Measurements from ENCODE around the gene COL4A1.

Gene COL4A1

DNA sequence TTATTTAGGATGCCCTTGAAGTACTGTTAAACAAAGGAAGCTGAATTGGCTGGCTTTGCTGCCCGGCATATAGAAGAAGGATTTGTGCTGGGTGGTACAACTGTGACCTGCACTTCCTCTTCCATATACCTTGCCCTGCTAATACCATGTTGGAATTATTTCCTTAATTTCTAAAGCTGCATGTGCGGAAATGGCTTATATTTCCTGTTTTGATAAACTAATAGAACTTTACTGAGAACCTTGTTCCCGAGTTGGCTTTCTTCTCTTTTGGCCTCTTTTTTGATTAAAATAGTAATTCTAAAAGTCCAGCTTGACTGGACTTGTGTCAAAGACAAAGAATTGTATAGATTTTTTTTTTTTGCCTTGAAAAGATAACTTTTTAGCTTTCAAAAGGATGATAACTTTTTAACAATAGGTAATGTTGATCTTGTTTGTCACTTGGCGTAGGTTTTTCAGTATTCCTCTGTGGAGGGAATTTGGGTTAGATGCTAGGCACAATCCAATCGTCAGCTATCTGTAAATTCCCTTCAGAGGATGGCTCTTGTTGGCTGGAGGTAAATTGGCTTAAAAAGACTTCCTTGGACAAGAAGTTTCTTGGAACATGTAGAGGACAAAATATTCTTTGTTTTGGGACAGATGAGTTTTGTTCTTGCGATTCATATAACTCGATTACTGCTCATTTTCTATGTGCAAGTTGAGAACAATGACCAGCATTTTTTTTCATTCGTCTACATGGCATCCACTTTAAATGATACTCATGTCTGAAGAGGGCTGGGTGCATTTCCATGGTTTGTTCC lies 41.5 kb upstream of the COL4A1 start:
- no peak overlapping the region for H3K4me3 ChIP-seq (ENCODE audit: low read depth, low read length)
- H3K27me3 ChIP-seq (ENCODE audit: control insufficient read depth, insufficient read depth, low read length): no peaks in the 10 kb centered on the region
- H3K4me1 ChIP-seq (ENCODE audit: control insufficient read depth, insufficient read depth, low read length): no peaks in the 10 kb centered on the region
- H3K9ac ChIP-seq (ENCODE audit: low read depth, low read length): no peak overlapping the region
- H3K9me3 ChIP-seq (ENCODE audit: control insufficient read depth, insufficient read depth, low read length): no peaks in the 10 kb centered on the region
- no peaks in the 10 kb centered on the region for H3K36me3 ChIP-seq (ENCODE audit: control insufficient read depth, insufficient read depth, low read length)
- no peak overlapping the region for H3K27ac ChIP-seq (ENCODE audit: low read depth, low read length)

DNA sequence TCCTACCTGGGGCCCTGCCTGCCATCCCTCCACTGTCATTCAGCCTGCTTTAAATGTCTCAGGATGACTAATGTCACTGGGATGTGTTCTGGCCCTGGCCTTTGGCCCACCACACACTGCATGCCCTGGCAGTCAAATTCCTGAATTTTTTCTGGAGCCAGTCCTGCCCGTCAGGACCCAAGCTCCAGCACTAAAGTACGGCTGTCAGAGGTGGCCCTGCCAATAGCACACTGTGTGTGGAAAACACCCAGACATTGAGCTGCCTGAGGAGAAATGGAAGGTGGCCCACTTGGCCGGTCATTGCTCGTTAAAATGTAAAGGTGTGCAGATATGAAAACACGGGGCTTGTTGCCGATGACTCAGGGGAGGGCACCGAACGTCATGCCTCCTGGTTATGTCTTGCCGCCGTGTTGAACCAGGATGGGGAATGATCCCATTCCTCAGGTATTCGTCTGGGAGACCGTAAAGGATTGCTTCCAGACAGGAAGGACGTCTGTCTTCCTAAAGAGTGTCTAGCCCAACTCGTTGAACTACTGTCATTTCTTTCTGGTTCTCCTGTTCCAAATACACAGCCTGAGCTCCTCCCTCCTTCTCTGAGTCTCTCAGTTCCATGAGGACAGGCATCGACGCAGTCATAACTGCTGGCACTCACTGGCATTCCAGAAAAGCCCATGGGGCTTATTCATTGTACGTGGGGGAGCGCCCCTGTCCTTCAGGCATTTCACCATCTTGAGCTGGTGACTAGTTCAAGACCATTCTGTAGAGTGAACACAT lies 40.8 kb upstream of the COL4A1 start:
- H3K27ac ChIP-seq (ENCODE audit: low read depth, low read length): no peak overlapping the region
- H3K36me3 ChIP-seq (ENCODE audit: control insufficient read depth, insufficient read depth, low read length): no peaks in the 10 kb centered on the region
- no peaks in the 10 kb centered on the region for H3K27me3 ChIP-seq (ENCODE audit: control insufficient read depth, insufficient read depth, low read length)
- 0 out of 2 replicates have a peak, but pooled peaks cover 3% of the 10 kb centered on the region for H3K4me1 ChIP-seq (ENCODE audit: control insufficient read depth, insufficient read depth, low read length)
- H3K4me3 ChIP-seq (ENCODE audit: low read depth, low read length): no peak overlapping the region
- H3K9ac ChIP-seq (ENCODE audit: low read depth, low read length): no peak overlapping the region
- no peaks in the 10 kb centered on the region for H3K9me3 ChIP-seq (ENCODE audit: control insufficient read depth, insufficient read depth, low read length)

- Histone ChIP-seq H3K4me1 (ENCODE audit: control insufficient read depth, insufficient read depth, low read length) (peaks cover 8% of the 10 kb centered on the region), H3K9ac (ENCODE audit: low read depth, low read length) (no peak overlapping the region), H3K27ac (ENCODE audit: low read depth, low read length) (no peak overlapping the region), H3K4me3 (ENCODE audit: low read depth, low read length) (no peak overlapping the region), H3K27me3 (ENCODE audit: control insufficient read depth, insufficient read depth, low read length) (no peaks in the 10 kb centered on the region), H3K9me3 (ENCODE audit: control insufficient read depth, insufficient read depth, low read length) (no peaks in the 10 kb centered on the region), H3K36me3 (ENCODE audit: control insufficient read depth, insufficient read depth, low read length) (no peaks in the 10 kb centered on the region)
Observed at GRCh38 chr13:110347088-110347487, 40.1 kb upstream of the COL4A1 start.

DNA sequence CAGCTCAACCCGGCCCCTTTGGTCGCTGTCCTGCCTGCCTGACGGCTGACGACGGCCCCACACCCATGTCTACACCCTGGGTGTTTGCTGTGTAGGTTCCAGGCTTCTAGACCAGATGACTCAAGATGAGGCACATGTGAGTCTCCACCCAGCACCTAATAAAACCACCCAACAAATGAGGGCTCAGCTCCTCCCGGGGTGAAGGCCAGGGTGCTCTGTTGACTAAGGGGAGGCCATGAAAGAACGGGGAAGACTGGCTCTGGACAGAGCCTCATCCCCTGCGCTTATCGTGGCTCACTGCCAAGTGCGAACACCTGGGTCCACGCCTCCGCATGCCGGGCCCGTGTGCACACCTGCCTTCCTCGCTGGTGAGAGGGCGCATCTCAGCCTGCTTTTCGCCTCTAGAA lies 39.7 kb upstream of the COL4A1 start:
- H3K27me3 ChIP-seq (ENCODE audit: control insufficient read depth, insufficient read depth, low read length): no peaks in the 10 kb centered on the region
- H3K9me3 ChIP-seq (ENCODE audit: control insufficient read depth, insufficient read depth, low read length): no peaks in the 10 kb centered on the region
- H3K4me3 ChIP-seq (ENCODE audit: low read depth, low read length): no peak overlapping the region
- H3K36me3 ChIP-seq (ENCODE audit: control insufficient read depth, insufficient read depth, low read length): no peaks in the 10 kb centered on the region
- no peak overlapping the region for H3K27ac ChIP-seq (ENCODE audit: low read depth, low read length)
- peaks cover 12% of the 10 kb centered on the region for H3K4me1 ChIP-seq (ENCODE audit: control insufficient read depth, insufficient read depth, low read length)
- H3K9ac ChIP-seq (ENCODE audit: low read depth, low read length): no peak overlapping the region

GRCh38 chr13:110345701-110346100 lies 38.7 kb upstream of the COL4A1 start:
- no peaks in the 10 kb centered on the region for H3K27me3 ChIP-seq (ENCODE audit: control insufficient read depth, insufficient read depth, low read length)
- H3K4me1 ChIP-seq (ENCODE audit: control insufficient read depth, insufficient read depth, low read length): peaks cover 17% of the 10 kb centered on the region
- no peak overlapping the region for H3K27ac ChIP-seq (ENCODE audit: low read depth, low read length)
- no peak overlapping the region for H3K9ac ChIP-seq (ENCODE audit: low read depth, low read length)
- no peak overlapping the region for H3K4me3 ChIP-seq (ENCODE audit: low read depth, low read length)
- no peaks in the 10 kb centered on the region for H3K36me3 ChIP-seq (ENCODE audit: control insufficient read depth, insufficient read depth, low read length)
- H3K9me3 ChIP-seq (ENCODE audit: control insufficient read depth, insufficient read depth, low read length): no peaks in the 10 kb centered on the region

GRCh38 chr13:110345266-110345665 lies 38.3 kb upstream of the COL4A1 start:
- peaks cover 17% of the 10 kb centered on the region for H3K4me1 ChIP-seq (ENCODE audit: control insufficient read depth, insufficient read depth, low read length)
- H3K27ac ChIP-seq (ENCODE audit: low read depth, low read length): no peak overlapping the region
- H3K36me3 ChIP-seq (ENCODE audit: control insufficient read depth, insufficient read depth, low read length): no peaks in the 10 kb centered on the region
- no peaks in the 10 kb centered on the region for H3K27me3 ChIP-seq (ENCODE audit: control insufficient read depth, insufficient read depth, low read length)
- no peak overlapping the region for H3K9ac ChIP-seq (ENCODE audit: low read depth, low read length)
- H3K9me3 ChIP-seq (ENCODE audit: control insufficient read depth, insufficient read depth, low read length): no peaks in the 10 kb centered on the region
- no peak overlapping the region for H3K4me3 ChIP-seq (ENCODE audit: low read depth, low read length)

DNA sequence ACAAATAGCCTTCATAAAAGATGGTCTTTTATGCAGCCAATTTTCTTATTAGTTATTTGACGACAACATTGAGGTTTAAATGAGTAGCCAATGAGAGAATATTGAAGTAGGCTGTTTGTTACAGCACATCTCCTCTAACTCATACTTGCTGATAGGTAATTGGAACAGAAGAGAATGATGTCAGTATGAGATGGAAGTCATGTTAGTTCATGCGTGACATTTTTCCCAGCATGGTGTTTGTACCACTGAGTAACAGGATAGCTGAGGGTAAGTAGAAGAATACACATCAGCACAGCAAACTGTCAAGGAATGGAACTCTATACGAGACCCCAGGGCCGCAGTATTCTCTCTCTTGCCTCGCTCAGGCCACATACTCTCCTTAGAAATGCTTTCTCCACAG lies 37.4 kb upstream of the COL4A1 start:
- no peak overlapping the region for H3K4me3 ChIP-seq (ENCODE audit: low read depth, low read length)
- H3K27me3 ChIP-seq (ENCODE audit: control insufficient read depth, insufficient read depth, low read length): no peaks in the 10 kb centered on the region
- H3K36me3 ChIP-seq (ENCODE audit: control insufficient read depth, insufficient read depth, low read length): no peaks in the 10 kb centered on the region
- peaks cover 17% of the 10 kb centered on the region for H3K4me1 ChIP-seq (ENCODE audit: control insufficient read depth, insufficient read depth, low read length)
- no peak overlapping the region for H3K27ac ChIP-seq (ENCODE audit: low read depth, low read length)
- no peak overlapping the region for H3K9ac ChIP-seq (ENCODE audit: low read depth, low read length)
- no peaks in the 10 kb centered on the region for H3K9me3 ChIP-seq (ENCODE audit: control insufficient read depth, insufficient read depth, low read length)

DNA sequence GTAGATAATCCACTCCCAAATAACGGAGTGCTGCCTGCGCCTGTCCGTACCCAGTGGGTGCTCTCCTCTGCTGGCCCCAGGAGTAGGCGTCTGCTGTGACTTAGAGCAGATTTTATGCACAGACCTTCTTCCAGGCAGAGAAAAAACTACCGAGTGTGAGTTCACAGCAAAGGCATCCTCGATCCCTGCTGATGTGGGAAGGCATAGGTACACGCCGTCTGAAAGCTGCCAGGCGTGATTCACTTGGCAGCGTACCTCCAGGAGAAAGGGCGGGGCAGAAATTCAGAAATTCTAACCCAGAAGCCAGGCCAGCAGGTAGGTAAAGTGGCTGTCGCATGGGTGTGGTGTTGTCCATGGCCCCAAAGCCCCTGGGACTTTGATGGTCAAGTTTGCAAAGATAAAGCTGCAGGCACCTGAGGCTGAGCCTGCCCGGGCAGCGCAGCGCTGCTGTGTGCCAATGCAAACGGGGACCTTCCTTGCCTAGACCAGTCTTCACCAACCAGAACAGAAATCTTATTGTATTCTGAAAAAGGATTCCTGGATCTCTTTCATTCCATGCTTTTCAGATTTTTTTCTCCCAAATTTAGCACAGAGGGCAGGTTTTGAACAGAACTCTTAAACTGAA lies 36.4 kb upstream of the COL4A1 start:
- Histone ChIP-seq H3K9me3 (ENCODE audit: control insufficient read depth, insufficient read depth, low read length) (no peaks in the 10 kb centered on the region), H3K9ac (ENCODE audit: low read depth, low read length) (no peak overlapping the region), H3K27me3 (ENCODE audit: control insufficient read depth, insufficient read depth, low read length) (no peaks in the 10 kb centered on the region), H3K4me3 (ENCODE audit: low read depth, low read length) (no peak overlapping the region), H3K36me3 (ENCODE audit: control insufficient read depth, insufficient read depth, low read length) (no peaks in the 10 kb centered on the region), H3K4me1 (ENCODE audit: control insufficient read depth, insufficient read depth, low read length) (peaks cover 24% of the 10 kb centered on the region), H3K27ac (ENCODE audit: low read depth, low read length) (no peak overlapping the region)

- Histone ChIP-seq H3K4me1 (ENCODE audit: control insufficient read depth, insufficient read depth, low read length) (peaks cover 26% of the 10 kb centered on the region), H3K27ac (ENCODE audit: low read depth, low read length) (no peak overlapping the region), H3K9me3 (ENCODE audit: control insufficient read depth, insufficient read depth, low read length) (no peaks in the 10 kb centered on the region), H3K4me3 (ENCODE audit: low read depth, low read length) (no peak overlapping the region), H3K9ac (ENCODE audit: low read depth, low read length) (no peak overlapping the region), H3K36me3 (ENCODE audit: control insufficient read depth, insufficient read depth, low read length) (no peaks in the 10 kb centered on the region), H3K27me3 (ENCODE audit: control insufficient read depth, insufficient read depth, low read length) (no peaks in the 10 kb centered on the region)
Observed at GRCh38 chr13:110342474-110342873, 35.5 kb upstream of the COL4A1 start.

- Histone ChIP-seq H3K27me3 (ENCODE audit: control insufficient read depth, insufficient read depth, low read length) (no peaks in the 10 kb centered on the region), H3K4me3 (ENCODE audit: low read depth, low read length) (no peak overlapping the region), H3K9me3 (ENCODE audit: control insufficient read depth, insufficient read depth, low read length) (no peaks in the 10 kb centered on the region), H3K27ac (ENCODE audit: low read depth, low read length) (no peak overlapping the region), H3K4me1 (ENCODE audit: control insufficient read depth, insufficient read depth, low read length) (peaks cover 26% of the 10 kb centered on the region), H3K36me3 (ENCODE audit: control insufficient read depth, insufficient read depth, low read length) (no peaks in the 10 kb centered on the region), H3K9ac (ENCODE audit: low read depth, low read length) (no peak overlapping the region)
Observed at GRCh38 chr13:110341445-110342244, 34.7 kb upstream of the COL4A1 start.
